B cell (primary cell): ENCODE measurements around the gene SLC9A3. TPM values are rescaled to one million over a fixed set of nuclear protein-coding genes. Genes with fewer than 3 reads are reported as not detected.

Source experiments
- ATAC-seq: fragments of 200-7000 bp; cut with Tn5 transposase; one replicate; pipeline ENCODE4 v1.10.0; 2021; ENCODE audit warnings: low read depth, mild to moderate bottlenecking, moderate number of reproducible peaks, moderate library complexity
- CTCF ChIA-PET: fragments of 350-600 bp; sonication (Branson Sonifier 250); formaldehyde crosslinking; loops from one replicate; lab custom pipeline; 2021; ENCODE audit warnings: antibody characterized with exemption, inconsistent platforms; lab: Charles Lee
- POLR2A ChIA-PET: fragments of 350-600 bp; sonication (Branson Sonifier 250); formaldehyde crosslinking; loops from one replicate; lab custom pipeline; 2021; ENCODE audit warnings: antibody characterized with exemption; lab: Charles Lee
- DNase-seq: peaks from one replicate; pipeline ENCODE4 v3.0.0; 2013
- H2AFZ ChIP-seq: 2 replicates; pipeline ENCODE4 v1.6.1; 2012; ENCODE audit warnings: mild to moderate bottlenecking, low read depth, low read length; ENCODE audit not compliant: insufficient read depth, poor library complexity, severe bottlenecking
- H3K27ac ChIP-seq, 2 donors: 1 replicate in 1 of 2; 2 replicates in 1 of 2; pipeline ENCODE4 v1.5.1; 2012 to 2013; ENCODE audit warnings: low read length in 2 of 2, mild to moderate bottlenecking in 2 of 2, moderate library complexity in 1 of 2
- H3K27me3 ChIP-seq, 4 experiments: fragments of 200-600 bp in 1 of 4; sonication (generic) in 1 of 4; replicated peaks in 1 of 4; 1 replicate in 2 of 4; 2 replicates in 2 of 4; pipeline versions ENCODE4 v1.6.1 to v1.7.0; 2013 to 2016; ENCODE audit warnings: low read length in 3 of 4, mild to moderate bottlenecking in 2 of 4, mixed read lengths in 1 of 4, moderate library complexity in 1 of 4; ENCODE audit not compliant: insufficient read depth in 4 of 4, control insufficient read depth in 3 of 4; ENCODE audit errors: control extremely low read depth in 1 of 4
- H3K36me3 ChIP-seq, 2 experiments: replicated peaks in 1 of 2; 1 replicate in 1 of 2; 2 replicates in 1 of 2; pipeline versions ENCODE4 v1.6.1 to v1.7.1; 2013; ENCODE audit warnings: low read length in 1 of 2; ENCODE audit not compliant: insufficient read depth in 2 of 2, control insufficient read depth in 1 of 2; ENCODE audit errors: control extremely low read depth in 1 of 2, extremely low read depth in 1 of 2
- H3K4me1 ChIP-seq, 2 donors: fragments of 200-600 bp in 1 of 2; sonication (generic) in 1 of 2; 1 replicate in 1 of 2; 2 replicates in 1 of 2; pipeline versions ENCODE4 v1.5.1 to v1.6.1; 2013 to 2017; ENCODE audit warnings: low read length in 2 of 2; ENCODE audit not compliant: control insufficient read depth in 2 of 2, insufficient read depth in 2 of 2
- H3K4me2 ChIP-seq: replicated peaks from 2 replicates; pipeline ENCODE3; 2012; ENCODE audit warnings: mild to moderate bottlenecking, low read depth, low read length; ENCODE audit not compliant: poor library complexity, severe bottlenecking
- H3K4me3 ChIP-seq, 5 experiments: fragments of 200-600 bp in 1 of 5; sonication (generic) in 1 of 5; 1 replicate in 3 of 5; 2 replicates in 2 of 5; pipeline versions ENCODE4 v1.5.1 to v1.7.0; 2011 to 2016; ENCODE audit warnings: low read length in 4 of 5, mild to moderate bottlenecking in 4 of 5, low read depth in 2 of 5, control low read depth in 1 of 5, moderate library complexity in 1 of 5; ENCODE audit not compliant: insufficient read depth in 1 of 5; ENCODE audit errors: control extremely low read depth in 1 of 5, extremely low read depth in 1 of 5
- H3K79me2 ChIP-seq: fragments of 200-600 bp; sonication (generic); one replicate; pipeline ENCODE4 v1.6.0; 2016; ENCODE audit warnings: low read length; ENCODE audit not compliant: control insufficient read depth, insufficient read depth
- H3K9ac ChIP-seq: fragments of 200-600 bp; sonication (generic); 2 replicates; pipeline ENCODE4 v1.6.1; 2017; ENCODE audit warnings: mild to moderate bottlenecking, low read length, moderate library complexity
- H3K9me3 ChIP-seq, 3 donors: one replicate each; pipeline versions ENCODE4 v1.6.1 to v1.7.1; 2013; ENCODE audit warnings: low read length in 2 of 3; ENCODE audit not compliant: control insufficient read depth in 2 of 3, insufficient read depth in 1 of 3; ENCODE audit errors: control extremely low read depth in 1 of 3
- H4K20me1 ChIP-seq: 2 replicates; pipeline ENCODE4 v1.6.0; 2012; ENCODE audit warnings: mild to moderate bottlenecking, low read length; ENCODE audit not compliant: insufficient read depth, control insufficient read depth, poor library complexity, severe bottlenecking
- H3K27ac Mint-ChIP-seq: one replicate; pipeline ENCODE4 v1.8.0; 2021; ENCODE audit warnings: mixed read lengths
- H3K27me3 Mint-ChIP-seq: one replicate; pipeline ENCODE4 v1.8.0; 2021; ENCODE audit warnings: mixed read lengths
- H3K4me1 Mint-ChIP-seq: one replicate; pipeline ENCODE4 v1.8.0; 2021; ENCODE audit warnings: mixed read lengths
- H3K4me3 Mint-ChIP-seq: one replicate; pipeline ENCODE4 v1.8.0; 2021; ENCODE audit warnings: mixed read lengths
- H3K9me3 Mint-ChIP-seq: one replicate; pipeline ENCODE4 v1.8.0; 2022; ENCODE audit warnings: mixed read lengths; ENCODE audit not compliant: insufficient read depth
- EZH2 ChIP-seq: IDR thresholded peaks from 2 replicates; pipeline ENCODE4 v1.6.1; 2012; ENCODE audit warnings: borderline replicate concordance, low read depth, mild to moderate bottlenecking, moderate library complexity, low read length; ENCODE audit not compliant: insufficient read depth, poor library complexity, severe bottlenecking
- WGBS: methylation state at CpG from one replicate; pipeline ENCODE4 v1.1.5; 2013; ENCODE audit warnings: missing lambda C conversion rate; ENCODE audit not compliant: insufficient coverage; 5-methylcytosine and 5-hydroxymethylcytosine counted together
- intact Hi-C: fragments of 100-400 bp; cut with micrococcal nuclease; formaldehyde crosslinking; loops from one replicate; pipeline ENCODE4 v1.10.0; 2022
- polyA plus RNA-seq: library from polyadenylated mRNA; depleted of rRNA; stranded (reverse); fragments of >200 nt; gene quantifications from 2 replicates; pipeline ENCODE4 v1.2.3, GENCODE V29; 2012
- total RNA-seq, 2 donors: library from RNA; stranded (reverse); fragments of 120-200 nt in 1 of 2; gene quantifications; 1 replicate in 1 of 2; 2 replicates in 1 of 2; pipeline versions ENCODE4 v1.2.3 to v1.2.4, GENCODE V29; 2013 to 2022
- TF ChIP-seq, protein P1 (sequence below): fragments of 200-600 bp; IDR thresholded peaks from one replicate; pipeline ENCODE4 v1.8.0; 2022; ENCODE audit warnings: antibody characterized with exemption, mild to moderate bottlenecking

SLC9A3 gene
- total and polyA plus RNA-seq, 2 donors (not counting 1 experiment from before 2014, with no cell fraction given) = 0.84 to 2.0 TPM

DNA sequence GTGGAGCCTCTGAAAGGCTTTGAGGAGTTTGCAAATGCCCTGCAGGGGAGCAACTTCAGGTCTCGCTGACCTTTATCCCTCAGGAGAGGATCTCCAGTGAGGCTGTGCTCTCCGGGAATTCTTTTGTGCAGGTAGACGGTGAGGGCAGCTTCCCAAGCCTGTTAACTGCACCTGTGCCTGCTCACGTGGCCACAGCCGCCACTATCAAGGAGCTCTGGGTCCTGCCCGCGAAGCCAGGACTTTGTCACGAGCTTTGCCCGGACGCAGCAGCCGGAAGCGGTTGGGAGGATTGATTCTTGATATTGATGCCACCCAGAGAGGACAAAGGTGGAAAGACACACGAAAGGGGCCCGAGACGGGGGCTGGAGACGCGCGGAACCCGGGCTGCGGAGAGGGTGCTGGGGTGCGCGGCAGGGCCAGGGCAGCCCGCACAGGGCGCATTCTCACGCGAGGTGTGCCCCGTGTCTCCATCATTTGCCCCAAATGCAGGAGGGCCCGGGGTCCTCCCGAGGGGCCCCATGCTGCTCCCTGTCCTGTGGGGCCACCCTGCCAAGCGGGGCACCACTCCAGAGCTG is 18.2 kb downstream of the SLC9A3 start:
- TF ChIP-seq, protein P1, sequence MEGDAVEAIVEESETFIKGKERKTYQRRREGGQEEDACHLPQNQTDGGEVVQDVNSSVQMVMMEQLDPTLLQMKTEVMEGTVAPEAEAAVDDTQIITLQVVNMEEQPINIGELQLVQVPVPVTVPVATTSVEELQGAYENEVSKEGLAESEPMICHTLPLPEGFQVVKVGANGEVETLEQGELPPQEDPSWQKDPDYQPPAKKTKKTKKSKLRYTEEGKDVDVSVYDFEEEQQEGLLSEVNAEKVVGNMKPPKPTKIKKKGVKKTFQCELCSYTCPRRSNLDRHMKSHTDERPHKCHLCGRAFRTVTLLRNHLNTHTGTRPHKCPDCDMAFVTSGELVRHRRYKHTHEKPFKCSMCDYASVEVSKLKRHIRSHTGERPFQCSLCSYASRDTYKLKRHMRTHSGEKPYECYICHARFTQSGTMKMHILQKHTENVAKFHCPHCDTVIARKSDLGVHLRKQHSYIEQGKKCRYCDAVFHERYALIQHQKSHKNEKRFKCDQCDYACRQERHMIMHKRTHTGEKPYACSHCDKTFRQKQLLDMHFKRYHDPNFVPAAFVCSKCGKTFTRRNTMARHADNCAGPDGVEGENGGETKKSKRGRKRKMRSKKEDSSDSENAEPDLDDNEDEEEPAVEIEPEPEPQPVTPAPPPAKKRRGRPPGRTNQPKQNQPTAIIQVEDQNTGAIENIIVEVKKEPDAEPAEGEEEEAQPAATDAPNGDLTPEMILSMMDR = no peak
- TF ChIP-seq EZH2 = no peak
- intact Hi-C loops = no loop called here
- Histone ChIP-seq H3K4me2 (no peak overlapping the region), H3K4me3 (no peak overlapping the region), H3K9me3 (peaks cover 0 to 35% (median 0%) of the 10 kb centered on the region in 3 donors), H3K27ac (no peak overlapping the region), H2AFZ (no peak overlapping the region), H3K36me3 (no peaks in the 10 kb centered on the region), H3K27me3 (peaks cover 0 to 37% (median 6%) of the 10 kb centered on the region in 4 experiments), H3K9ac (no peak overlapping the region), H4K20me1 (no peaks in the 10 kb centered on the region), H3K79me2 (no peaks in the 10 kb centered on the region), H3K4me1 (peaks cover 8 to 13% of the 10 kb centered on the region in 2 donors)
- 82% methylated on average over 30 of the region's 30 CpGs for WGBS
- no peak for DNase-seq
- no peak overlapping the region for H3K4me3 Mint-ChIP-seq
- peaks cover 29% of the 10 kb centered on the region for H3K27me3 Mint-ChIP-seq
- ChIA-PET POLR2A (no interaction called here), CTCF (no interaction called here)
- H3K27ac Mint-ChIP-seq = no peak overlapping the region
- no peaks in the 10 kb centered on the region for H3K4me1 Mint-ChIP-seq
- ATAC-seq = no peak
- no peaks in the 10 kb centered on the region for H3K9me3 Mint-ChIP-seq

DNA sequence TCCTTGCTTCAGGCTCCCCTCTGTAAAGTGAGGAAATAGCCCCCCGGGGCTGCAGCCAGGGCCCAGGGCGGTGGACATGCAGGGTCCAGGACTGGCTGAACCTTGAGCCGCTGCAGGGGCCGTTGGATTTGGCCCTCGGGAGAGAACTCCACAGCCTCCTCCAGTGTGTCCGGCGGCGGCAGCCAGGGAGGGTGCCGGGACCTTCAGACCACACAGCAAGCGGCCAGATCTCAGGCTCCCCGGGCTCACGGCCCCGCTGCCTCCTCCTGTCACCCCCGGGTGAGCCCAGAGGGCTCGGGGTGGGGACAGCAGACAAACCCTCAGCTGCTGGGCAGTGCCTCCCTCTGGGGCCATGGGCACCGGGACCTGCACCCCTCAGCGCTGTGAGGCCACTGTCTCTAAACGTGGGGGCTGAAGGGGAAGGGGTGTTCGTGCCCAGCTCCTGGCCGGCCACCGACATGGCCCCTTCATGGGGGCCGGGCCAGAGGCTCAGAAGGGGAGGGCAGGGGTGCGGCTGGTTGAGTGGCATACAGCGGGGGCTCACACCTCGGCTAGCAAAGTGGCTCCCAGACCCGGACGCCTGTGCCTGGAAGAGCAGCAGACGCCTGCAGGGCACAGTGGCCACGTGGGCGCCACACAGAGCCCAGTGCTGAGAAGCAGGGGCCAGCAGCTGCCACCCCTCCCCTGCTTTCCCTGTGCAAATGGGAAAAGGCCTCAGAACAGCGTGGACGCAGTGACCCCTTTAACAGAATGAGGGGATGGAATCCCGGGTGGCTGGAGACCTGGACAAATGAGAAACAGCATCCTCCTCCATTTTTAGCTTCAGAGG is 19.7 kb downstream of the SLC9A3 start:
- H3K27me3 ChIP-seq = peaks cover 0 to 52% (median 10%) of the 10 kb centered on the region in 4 experiments
- Mint-ChIP-seq H3K4me1 (no peaks in the 10 kb centered on the region), H3K4me3 (no peak overlapping the region), H3K9me3 (no peaks in the 10 kb centered on the region), H3K27ac (no peak overlapping the region), H3K27me3 (peaks cover 27% of the 10 kb centered on the region)
- no peaks in the 10 kb centered on the region for H4K20me1 ChIP-seq
- intact Hi-C loops = no loop called here
- CTCF ChIA-PET = no interaction called here
- no peak overlapping the region for H2AFZ ChIP-seq
- peaks cover 8 to 13% of the 10 kb centered on the region in 2 donors for H3K4me1 ChIP-seq
- POLR2A ChIA-PET = no interaction called here
- 84% methylated on average over 29 of the region's 33 CpGs for WGBS
- H3K27ac ChIP-seq = no peak overlapping the region
- H3K9ac ChIP-seq = no peak overlapping the region
- H3K9me3 ChIP-seq = peaks cover 0 to 38% (median 0%) of the 10 kb centered on the region in 3 donors
- no peak overlapping the region for H3K4me2 ChIP-seq
- H3K36me3 ChIP-seq = no peaks in the 10 kb centered on the region
- TF ChIP-seq, protein P1 = no peak
- TF ChIP-seq EZH2 = no peak
- H3K4me3 ChIP-seq = no peak overlapping the region
- no peak for ATAC-seq
- DNase-seq = no peak
- H3K79me2 ChIP-seq = no peaks in the 10 kb centered on the region
